ENCODE data around the gene GSDME. TPM values are rescaled to one million over a fixed set of nuclear protein-coding genes. Genes with fewer than 3 reads are reported as not detected.

GSDME gene
- total RNA-seq, 1 donor from 2014 or later, result 27.7 TPM

DNA sequence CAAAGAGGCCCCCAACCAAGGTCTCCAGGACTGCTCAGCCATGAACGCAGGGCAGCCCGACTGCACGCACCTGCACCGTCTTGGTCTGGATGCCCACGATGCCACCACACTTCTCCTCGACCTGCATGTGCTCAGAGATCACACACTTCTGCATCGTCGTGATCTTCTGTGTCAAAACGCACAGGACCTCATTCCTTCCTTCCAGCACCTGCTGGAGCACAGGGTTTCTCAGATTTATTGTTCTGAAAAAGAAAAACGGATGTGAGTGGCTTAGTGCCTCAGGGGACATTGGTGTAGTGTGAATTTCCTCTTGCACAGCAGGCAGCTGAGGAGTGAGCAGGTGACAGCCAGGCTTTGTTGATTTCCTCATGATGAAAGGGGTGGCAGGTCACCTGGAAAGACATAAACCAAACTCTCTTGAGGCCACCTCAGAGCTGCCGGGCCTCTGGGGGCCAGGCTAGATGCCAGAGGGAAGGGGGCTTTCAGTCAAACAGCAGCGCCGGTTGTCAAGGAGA is 38.2 kb downstream of the GSDME start:
- Histone ChIP-seq H3K9ac (ENCODE audit: low read length) (no peak overlapping the region), H3K27me3 (ENCODE audit: insufficient read depth, low read length) (no peaks in the 10 kb centered on the region), H3K4me2 (ENCODE audit: low read length) (no peak overlapping the region), H3K79me2 (ENCODE audit: insufficient read depth, low read length) (no peaks in the 10 kb centered on the region), H2AFZ (ENCODE audit: low read depth, low read length) (no peak overlapping the region), H3K9me3 (ENCODE audit: insufficient read depth, low read depth, low read length) (no peaks in the 10 kb centered on the region), H3K27ac (ENCODE audit: low read depth, low read length) (no peak overlapping the region), H3K4me3 (ENCODE audit: insufficient read depth, low read depth, low read length) (no peak overlapping the region), H3K4me1 (ENCODE audit: insufficient read depth, low read length) (peaks cover 4% of the 10 kb centered on the region), H3K36me3 (ENCODE audit: insufficient read depth, low read length) (no peaks in the 10 kb centered on the region), H4K20me1 (ENCODE audit: insufficient read depth, low read length) (peaks cover 5% of the 10 kb centered on the region)
- no peaks in the 10 kb centered on the region for H3K9me3 Mint-ChIP-seq (ENCODE audit: unreplicated experiment)
- no peak overlapping the region for H3K27ac Mint-ChIP-seq (ENCODE audit: unreplicated experiment)
- TF ChIP-seq, protein P1, sequence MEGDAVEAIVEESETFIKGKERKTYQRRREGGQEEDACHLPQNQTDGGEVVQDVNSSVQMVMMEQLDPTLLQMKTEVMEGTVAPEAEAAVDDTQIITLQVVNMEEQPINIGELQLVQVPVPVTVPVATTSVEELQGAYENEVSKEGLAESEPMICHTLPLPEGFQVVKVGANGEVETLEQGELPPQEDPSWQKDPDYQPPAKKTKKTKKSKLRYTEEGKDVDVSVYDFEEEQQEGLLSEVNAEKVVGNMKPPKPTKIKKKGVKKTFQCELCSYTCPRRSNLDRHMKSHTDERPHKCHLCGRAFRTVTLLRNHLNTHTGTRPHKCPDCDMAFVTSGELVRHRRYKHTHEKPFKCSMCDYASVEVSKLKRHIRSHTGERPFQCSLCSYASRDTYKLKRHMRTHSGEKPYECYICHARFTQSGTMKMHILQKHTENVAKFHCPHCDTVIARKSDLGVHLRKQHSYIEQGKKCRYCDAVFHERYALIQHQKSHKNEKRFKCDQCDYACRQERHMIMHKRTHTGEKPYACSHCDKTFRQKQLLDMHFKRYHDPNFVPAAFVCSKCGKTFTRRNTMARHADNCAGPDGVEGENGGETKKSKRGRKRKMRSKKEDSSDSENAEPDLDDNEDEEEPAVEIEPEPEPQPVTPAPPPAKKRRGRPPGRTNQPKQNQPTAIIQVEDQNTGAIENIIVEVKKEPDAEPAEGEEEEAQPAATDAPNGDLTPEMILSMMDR (IDR thresholded peaks at IDR 0.05; ENCODE audit: insufficient read depth, low read depth, low read length), result no peak
- TF ChIP-seq EZH2 (IDR thresholded peaks at IDR 0.05; ENCODE audit: insufficient read depth, low read length), result no peak
- H3K36me3 Mint-ChIP-seq (ENCODE audit: low read depth, unreplicated experiment), result peaks cover 26% of the 10 kb centered on the region
- peaks cover 13% of the 10 kb centered on the region for H3K4me1 Mint-ChIP-seq (ENCODE audit: low read depth, unreplicated experiment)
- H3K4me3 Mint-ChIP-seq (ENCODE audit: unreplicated experiment), result no peak overlapping the region
- DNase-seq (ENCODE audit: low read depth) (no peak), FAIRE-seq (no peak)
- no peaks in the 10 kb centered on the region for H3K27me3 Mint-ChIP-seq (ENCODE audit: low read depth, unreplicated experiment)

DNA sequence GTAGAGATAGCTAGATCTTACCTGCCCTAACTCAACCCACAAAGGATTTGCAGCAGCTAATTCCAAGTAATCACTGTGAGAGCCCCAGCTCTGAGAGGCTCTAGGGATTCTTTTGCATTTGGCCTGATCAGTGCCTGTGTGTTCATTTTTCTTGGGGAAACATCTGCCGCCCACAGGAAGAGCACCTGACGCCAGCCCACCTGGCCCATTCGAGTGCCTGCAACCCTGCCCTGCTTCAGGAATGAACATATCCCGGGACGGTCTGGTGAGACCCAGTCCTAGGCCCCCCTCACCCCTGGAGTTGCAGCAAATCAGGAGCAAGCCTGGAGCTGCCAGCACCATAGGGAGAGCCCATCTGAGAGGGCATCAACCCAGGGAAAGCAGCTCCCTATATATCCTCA is 38.8 kb downstream of the GSDME start:
- FAIRE-seq (no peak), DNase-seq (ENCODE audit: low read depth) (no peak)
- no peaks in the 10 kb centered on the region for H3K27me3 ChIP-seq (ENCODE audit: insufficient read depth, low read length)
- peaks cover 27% of the 10 kb centered on the region for H3K36me3 Mint-ChIP-seq (ENCODE audit: low read depth, unreplicated experiment)
- H3K27ac ChIP-seq (ENCODE audit: low read depth, low read length), result no peak overlapping the region
- no peak overlapping the region for H3K4me3 ChIP-seq (ENCODE audit: insufficient read depth, low read depth, low read length)
- no peaks in the 10 kb centered on the region for H3K36me3 ChIP-seq (ENCODE audit: insufficient read depth, low read length)
- no peak overlapping the region for H2AFZ ChIP-seq (ENCODE audit: low read depth, low read length)
- H3K4me1 ChIP-seq (ENCODE audit: insufficient read depth, low read length), result peaks cover 4% of the 10 kb centered on the region
- H3K9me3 Mint-ChIP-seq (ENCODE audit: unreplicated experiment), result no peaks in the 10 kb centered on the region
- no peaks in the 10 kb centered on the region for H3K9me3 ChIP-seq (ENCODE audit: insufficient read depth, low read depth, low read length)
- H4K20me1 ChIP-seq (ENCODE audit: insufficient read depth, low read length), result peaks cover 5% of the 10 kb centered on the region
- H3K79me2 ChIP-seq (ENCODE audit: insufficient read depth, low read length), result no peaks in the 10 kb centered on the region
- H3K27ac Mint-ChIP-seq (ENCODE audit: unreplicated experiment), result no peak overlapping the region
- H3K9ac ChIP-seq (ENCODE audit: low read length), result no peak overlapping the region
- no peak overlapping the region for H3K4me3 Mint-ChIP-seq (ENCODE audit: unreplicated experiment)
- TF ChIP-seq, protein P1 (IDR thresholded peaks at IDR 0.05; ENCODE audit: insufficient read depth, low read depth, low read length), result no peak
- no peak for TF ChIP-seq EZH2 (IDR thresholded peaks at IDR 0.05; ENCODE audit: insufficient read depth, low read length)
- H3K27me3 Mint-ChIP-seq (ENCODE audit: low read depth, unreplicated experiment), result no peaks in the 10 kb centered on the region
- H3K4me1 Mint-ChIP-seq (ENCODE audit: low read depth, unreplicated experiment), result peaks cover 13% of the 10 kb centered on the region
- H3K4me2 ChIP-seq (ENCODE audit: low read length), result no peak overlapping the region

DNA sequence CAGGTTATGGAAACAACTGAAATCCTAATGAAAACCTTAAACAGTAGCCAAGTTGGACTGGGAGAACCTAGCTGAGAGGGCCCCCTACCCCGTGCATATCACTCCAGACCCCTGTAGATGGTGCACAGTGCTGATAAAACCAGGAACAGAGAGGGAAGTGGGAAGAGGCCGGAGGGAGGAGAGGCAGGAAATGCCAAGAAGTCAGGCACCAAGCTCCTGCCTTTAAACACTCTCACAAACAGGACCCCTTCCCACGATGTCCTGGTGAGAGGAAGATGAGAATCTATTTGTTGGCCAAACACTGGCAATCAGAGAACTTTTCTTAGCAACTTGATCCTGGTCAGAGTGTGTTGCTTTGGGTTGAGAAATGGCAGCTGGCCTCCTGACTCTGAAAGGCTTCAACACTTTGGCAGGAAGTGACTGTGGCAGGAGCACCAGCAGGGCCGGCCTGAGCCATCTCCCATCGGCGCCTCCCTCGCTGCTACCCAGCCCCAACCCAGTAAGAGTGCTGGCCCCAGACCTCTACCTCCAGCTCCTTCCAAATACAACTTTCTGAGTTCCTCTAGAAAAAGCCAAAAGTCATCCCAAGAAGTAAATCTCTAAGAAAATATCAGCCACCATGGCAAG is 39.5 kb downstream of the GSDME start:
- no peaks in the 10 kb centered on the region for H3K27me3 ChIP-seq (ENCODE audit: insufficient read depth, low read length)
- no peaks in the 10 kb centered on the region for H3K9me3 ChIP-seq (ENCODE audit: insufficient read depth, low read depth, low read length)
- no peak overlapping the region for H3K9ac ChIP-seq (ENCODE audit: low read length)
- no peak for TF ChIP-seq EZH2 (IDR thresholded peaks at IDR 0.05; ENCODE audit: insufficient read depth, low read length)
- TF ChIP-seq, protein P1 (IDR thresholded peaks at IDR 0.05; ENCODE audit: insufficient read depth, low read depth, low read length), result no peak
- H3K4me3 ChIP-seq (ENCODE audit: insufficient read depth, low read depth, low read length), result no peak overlapping the region
- H3K27me3 Mint-ChIP-seq (ENCODE audit: low read depth, unreplicated experiment), result no peaks in the 10 kb centered on the region
- H3K27ac Mint-ChIP-seq (ENCODE audit: unreplicated experiment), result no peak overlapping the region
- H3K79me2 ChIP-seq (ENCODE audit: insufficient read depth, low read length), result no peaks in the 10 kb centered on the region
- no peak overlapping the region for H3K4me3 Mint-ChIP-seq (ENCODE audit: unreplicated experiment)
- H3K9me3 Mint-ChIP-seq (ENCODE audit: unreplicated experiment), result no peaks in the 10 kb centered on the region
- H2AFZ ChIP-seq (ENCODE audit: low read depth, low read length), result no peak overlapping the region
- no peak overlapping the region for H3K27ac ChIP-seq (ENCODE audit: low read depth, low read length)
- H3K36me3 Mint-ChIP-seq (ENCODE audit: low read depth, unreplicated experiment), result peaks cover 29% of the 10 kb centered on the region
- peaks cover 9% of the 10 kb centered on the region for H3K4me1 Mint-ChIP-seq (ENCODE audit: low read depth, unreplicated experiment)
- peaks cover 5% of the 10 kb centered on the region for H4K20me1 ChIP-seq (ENCODE audit: insufficient read depth, low read length)
- no peaks in the 10 kb centered on the region for H3K36me3 ChIP-seq (ENCODE audit: insufficient read depth, low read length)
- DNase-seq (ENCODE audit: low read depth) (no peak), FAIRE-seq (no peak)
- H3K4me1 ChIP-seq (ENCODE audit: insufficient read depth, low read length), result peaks cover 4% of the 10 kb centered on the region
- no peak overlapping the region for H3K4me2 ChIP-seq (ENCODE audit: low read length)

Data from astrocyte (in vitro differentiated cells and primary cell).